ENCODE results near the gene AGXT.

DNA sequence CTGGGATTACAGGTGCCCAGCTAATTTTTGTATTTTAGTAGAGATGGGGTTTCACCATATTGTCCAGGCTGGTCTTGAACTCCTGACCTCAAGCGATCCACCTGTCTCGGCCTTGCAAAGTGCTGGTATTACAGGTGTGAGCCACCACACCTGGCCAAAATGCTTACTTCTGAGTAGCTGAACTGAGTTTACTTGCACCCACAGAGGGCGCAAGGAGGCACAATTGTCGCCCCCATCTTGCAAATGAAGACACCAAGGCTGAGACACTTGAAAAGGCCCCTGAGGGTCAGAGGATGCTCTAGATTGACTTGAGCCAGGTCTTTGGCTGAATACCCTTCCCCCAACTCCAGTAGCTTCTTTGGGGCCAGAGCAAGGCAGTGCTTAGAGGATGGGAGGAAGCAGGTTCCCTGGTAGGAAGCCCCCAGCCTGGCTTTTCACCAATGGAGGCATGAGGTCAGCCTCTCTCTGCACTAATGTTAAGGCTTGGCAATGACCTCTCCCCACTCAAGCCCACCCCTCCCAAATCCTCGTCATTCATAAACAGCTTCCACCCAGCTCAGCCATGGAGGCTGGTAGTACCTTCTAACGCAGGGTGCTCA, 34.1 kb upstream of the AGXT start:
- TF ChIP-seq TAF1 (conservative IDR thresholded peaks at IDR 0.05): no peak
- no peak for TF ChIP-seq RXRA (IDR thresholded peaks at IDR 0.05)
- TF ChIP-seq, protein P1, sequence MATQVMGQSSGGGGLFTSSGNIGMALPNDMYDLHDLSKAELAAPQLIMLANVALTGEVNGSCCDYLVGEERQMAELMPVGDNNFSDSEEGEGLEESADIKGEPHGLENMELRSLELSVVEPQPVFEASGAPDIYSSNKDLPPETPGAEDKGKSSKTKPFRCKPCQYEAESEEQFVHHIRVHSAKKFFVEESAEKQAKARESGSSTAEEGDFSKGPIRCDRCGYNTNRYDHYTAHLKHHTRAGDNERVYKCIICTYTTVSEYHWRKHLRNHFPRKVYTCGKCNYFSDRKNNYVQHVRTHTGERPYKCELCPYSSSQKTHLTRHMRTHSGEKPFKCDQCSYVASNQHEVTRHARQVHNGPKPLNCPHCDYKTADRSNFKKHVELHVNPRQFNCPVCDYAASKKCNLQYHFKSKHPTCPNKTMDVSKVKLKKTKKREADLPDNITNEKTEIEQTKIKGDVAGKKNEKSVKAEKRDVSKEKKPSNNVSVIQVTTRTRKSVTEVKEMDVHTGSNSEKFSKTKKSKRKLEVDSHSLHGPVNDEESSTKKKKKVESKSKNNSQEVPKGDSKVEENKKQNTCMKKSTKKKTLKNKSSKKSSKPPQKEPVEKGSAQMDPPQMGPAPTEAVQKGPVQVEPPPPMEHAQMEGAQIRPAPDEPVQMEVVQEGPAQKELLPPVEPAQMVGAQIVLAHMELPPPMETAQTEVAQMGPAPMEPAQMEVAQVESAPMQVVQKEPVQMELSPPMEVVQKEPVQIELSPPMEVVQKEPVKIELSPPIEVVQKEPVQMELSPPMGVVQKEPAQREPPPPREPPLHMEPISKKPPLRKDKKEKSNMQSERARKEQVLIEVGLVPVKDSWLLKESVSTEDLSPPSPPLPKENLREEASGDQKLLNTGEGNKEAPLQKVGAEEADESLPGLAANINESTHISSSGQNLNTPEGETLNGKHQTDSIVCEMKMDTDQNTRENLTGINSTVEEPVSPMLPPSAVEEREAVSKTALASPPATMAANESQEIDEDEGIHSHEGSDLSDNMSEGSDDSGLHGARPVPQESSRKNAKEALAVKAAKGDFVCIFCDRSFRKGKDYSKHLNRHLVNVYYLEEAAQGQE (IDR thresholded peaks at IDR 0.05): no peak
